HT-29 (cell line): ENCODE data around the gene BCAS3. TPM values are rescaled to one million over a fixed set of nuclear protein-coding genes. Genes with fewer than 3 reads are reported as not detected.
"Not testable (repeated sequence)": the region's sequence is repeated elsewhere in the genome, so short reads cannot be mapped to it uniquely, and the experiment has no call there.

ENCODE experiments used
- DNase-seq: peaks from one replicate; pipeline ENCODE4 v3.0.0-alpha.2; 2015; ENCODE audit warnings: low spot score
- total RNA-seq: library from RNA; depleted of rRNA; stranded (reverse); fragments of >200 nt; shearing (Covaris generic); gene quantifications from 2 replicates; pipeline ENCODE4 v1.2.3, GENCODE V29; 2014

The BCAS3 gene
- total RNA-seq, 1 experiment from 2014 or later = 10.2 TPM

DNA sequence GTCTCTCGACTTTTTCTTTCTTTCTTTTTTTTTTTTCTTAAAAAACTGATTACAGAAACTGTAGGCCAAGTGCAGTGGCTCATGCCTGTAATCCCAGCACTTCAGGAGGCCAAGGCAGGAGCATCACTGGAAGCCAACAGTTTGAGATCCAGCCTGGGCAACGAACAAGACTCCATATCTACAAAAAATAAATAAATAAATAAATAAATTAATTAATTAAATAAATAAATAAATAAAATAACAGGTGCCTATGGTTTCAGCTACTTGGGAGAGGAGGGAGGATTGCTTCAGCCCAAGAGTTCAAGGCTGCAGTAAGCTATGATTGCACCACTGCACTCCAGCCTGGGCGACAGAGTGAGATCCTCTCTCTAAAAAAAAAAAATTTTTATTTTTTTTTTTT lies 679.4 kb downstream of the BCAS3 start:
- not testable (repeated sequence) for DNase-seq

DNA sequence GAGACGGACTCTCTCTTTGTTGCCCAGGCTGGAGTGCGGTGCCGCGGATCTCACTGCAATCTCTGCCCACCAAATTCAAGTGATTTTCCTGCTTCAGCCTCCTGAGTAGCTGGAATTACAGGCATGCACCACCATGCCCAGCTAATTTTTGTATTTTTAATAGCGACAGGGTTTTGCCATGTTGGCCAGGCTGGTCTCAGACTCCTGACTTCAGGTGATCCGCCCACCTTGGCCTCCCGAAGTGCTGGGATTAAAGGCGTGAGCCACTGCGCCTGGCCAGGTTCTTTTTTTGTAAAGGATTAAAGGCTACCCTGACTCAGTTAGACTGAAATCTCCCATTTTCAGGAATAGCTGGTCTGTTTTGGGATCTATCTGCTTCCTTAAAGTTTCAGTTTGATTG lies 681.9 kb downstream of the BCAS3 start:
- DNase-seq = not testable (repeated sequence)

- no peak for DNase-seq
These were observed 682.8 kb downstream of the BCAS3 start for GRCh38 chr17:61360318-61360943.

DNA sequence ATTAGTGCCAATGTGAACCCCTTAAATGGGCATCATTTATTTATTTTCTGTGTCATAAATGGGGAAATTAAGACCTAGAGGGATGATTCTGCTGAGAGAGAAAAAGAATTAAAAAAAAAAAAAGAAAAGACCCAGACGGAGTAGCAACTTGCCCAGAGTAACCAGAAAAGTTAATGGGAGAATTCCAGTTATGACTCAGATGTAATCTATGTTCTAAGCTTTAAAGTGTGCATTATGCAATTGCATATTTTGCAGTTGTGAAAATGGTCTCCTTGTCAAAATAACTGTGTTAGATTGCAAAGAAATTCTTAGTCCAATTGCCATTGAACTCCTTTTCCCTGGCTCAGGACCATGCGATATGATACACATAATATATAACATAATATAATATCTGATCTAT lies 683.4 kb downstream of the BCAS3 start:
- no peak for DNase-seq

DNA sequence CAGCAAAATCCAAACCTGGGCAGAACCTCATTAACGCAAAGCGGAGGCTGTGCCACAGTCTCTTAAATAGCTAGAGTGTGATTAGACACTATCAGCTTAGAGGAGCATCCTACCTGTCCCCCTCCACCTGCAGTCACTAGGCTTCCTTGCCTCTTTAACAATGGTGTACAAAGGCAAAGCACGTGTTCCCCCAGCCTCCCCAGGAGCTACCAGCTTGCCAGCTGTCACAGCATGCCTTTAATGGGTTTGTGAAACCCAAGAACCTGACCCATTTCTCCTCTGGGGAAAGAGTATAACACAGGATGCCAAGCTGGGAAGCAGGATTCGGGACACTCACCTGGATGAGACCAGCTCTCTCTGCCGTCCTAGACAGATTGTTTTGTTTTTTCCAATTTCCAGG lies 684.7 kb downstream of the BCAS3 start:
- no peak for DNase-seq

GRCh38 chr17:61362852-61363600 lies 685.4 kb downstream of the BCAS3 start:
- no peak for DNase-seq

GRCh38 chr17:61363601-61364462 lies 686.2 kb downstream of the BCAS3 start:
- no peak for DNase-seq

DNA sequence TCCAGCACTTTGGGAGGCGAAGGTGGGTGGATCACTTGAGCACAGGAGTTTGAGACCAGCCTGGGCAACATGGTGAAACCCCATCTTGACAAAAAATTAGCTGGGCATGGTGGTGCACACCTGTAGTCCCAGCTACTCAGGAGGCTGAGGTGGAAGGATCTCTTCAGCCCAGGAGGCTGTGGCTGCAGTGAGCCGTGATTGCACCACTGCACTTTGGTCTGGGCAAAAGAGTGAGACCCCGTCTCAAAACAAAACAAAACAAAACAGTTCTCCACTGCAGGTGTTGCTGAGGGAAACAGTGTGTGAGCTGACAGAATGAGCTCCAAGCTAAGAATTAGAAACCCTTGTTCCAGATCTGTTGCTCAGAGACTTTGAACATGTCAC lies 686.8 kb downstream of the BCAS3 start:
- DNase-seq = no peak

DNA sequence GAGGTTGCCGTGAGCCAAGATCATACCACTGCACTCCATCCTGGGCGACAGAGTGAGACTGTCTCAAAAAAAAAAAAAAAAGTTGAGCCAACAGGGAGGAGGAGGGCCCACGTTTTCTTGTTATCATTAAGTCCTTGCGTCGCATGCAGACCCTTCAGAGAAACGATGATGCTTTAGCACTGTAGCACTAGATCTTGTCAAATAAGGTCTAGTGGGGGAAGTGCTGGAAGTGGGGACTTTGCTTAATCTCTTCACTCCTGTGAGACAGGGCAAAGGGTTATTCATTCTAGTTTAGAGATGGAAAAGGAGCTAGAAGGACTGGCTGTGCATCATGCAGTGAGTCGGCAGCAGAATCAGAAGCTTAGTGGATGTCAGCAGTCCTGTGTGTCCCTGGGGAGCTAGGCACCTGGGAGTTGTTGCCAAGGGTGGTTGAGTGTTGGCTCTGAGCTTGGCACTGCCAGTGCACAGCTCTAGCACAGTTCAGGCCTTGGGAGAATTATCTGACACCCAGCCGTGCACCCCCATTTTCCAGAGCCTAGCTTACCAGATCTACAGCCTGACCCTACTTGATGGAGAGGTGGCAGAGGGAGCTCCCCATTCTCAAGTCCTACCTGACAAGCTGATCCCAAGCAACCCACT lies 688.5 kb downstream of the BCAS3 start:
- DNase-seq = no peak

GRCh38 chr17:61366715-61367413 lies 689.2 kb downstream of the BCAS3 start:
- DNase-seq = no peak

GRCh38 chr17:61368049-61368831 lies 690.6 kb downstream of the BCAS3 start:
- DNase-seq = no peak

DNA sequence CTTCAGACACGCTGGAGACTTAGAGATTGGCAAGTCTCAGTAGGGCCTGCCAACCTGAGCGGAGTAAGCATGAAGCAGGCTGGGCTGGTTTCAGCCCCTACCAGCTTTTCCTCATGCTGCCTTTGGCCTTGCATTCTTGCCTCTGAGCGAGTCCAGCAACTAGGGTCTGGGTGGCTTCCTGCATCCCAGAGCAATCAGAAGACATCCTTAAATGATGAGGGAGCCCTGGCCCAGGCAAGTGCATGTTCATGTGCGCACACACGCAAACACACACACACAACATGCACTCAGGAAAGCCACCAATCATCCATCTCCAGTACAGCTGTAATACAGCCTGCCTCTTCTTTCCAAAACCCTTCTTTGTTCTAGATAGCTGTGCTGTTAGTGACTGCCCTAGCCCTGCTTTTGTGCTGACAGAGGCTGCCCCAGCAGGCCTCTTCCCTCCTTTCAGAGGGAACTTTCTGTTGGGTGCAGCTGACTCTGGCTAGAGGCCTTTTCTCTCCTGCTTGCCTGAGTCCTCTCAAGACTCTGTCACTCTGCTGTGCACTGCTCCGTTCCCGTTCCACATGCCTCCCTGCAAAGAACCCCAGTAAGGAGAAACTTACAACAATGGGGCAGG lies 691.3 kb downstream of the BCAS3 start:
- no peak for DNase-seq

GRCh38 chr17:61369751-61370150 lies 692.1 kb downstream of the BCAS3 start:
- DNase-seq = no peak

GRCh38 chr17:61371179-61371578 lies 693.5 kb downstream of the BCAS3 start:
- DNase-seq = no peak

DNA sequence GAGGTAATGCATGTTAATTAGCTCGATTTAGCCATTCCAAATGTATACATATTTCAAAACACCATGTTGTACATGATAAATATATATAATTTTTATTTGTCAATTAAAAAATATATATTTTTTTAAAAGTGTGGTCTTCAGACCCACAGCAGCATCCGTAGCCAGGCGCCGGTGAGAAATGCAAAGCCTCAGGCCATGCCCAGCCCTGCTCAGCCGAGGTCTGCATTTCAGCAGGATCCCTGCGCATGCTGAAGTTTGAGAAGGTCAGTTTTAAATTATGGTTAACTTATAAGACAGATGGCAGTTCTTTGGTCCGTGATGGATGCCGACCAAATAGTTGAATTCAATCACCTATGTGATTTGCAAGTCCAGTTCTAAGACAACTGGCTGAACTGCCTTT lies 694.0 kb downstream of the BCAS3 start:
- no peak for DNase-seq

DNA sequence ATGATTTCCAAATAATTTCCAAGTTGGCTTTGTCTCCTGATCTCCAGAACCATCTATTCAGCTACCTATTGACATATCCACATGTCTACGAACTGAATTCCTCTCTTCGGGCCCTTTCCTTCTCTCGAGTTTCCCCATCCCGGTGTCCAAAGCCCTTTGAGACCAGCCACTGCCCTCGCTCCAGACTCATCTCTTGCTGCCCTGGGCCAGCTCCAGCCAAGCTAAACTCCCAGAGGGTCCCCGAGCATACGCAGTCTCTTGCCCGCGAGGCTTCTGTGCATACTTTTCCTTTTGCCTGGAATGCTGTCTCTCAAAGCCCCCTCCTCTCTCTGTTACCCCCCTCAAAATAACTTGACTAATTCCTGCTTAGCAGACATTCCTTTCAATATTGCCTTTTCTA lies 694.8 kb downstream of the BCAS3 start:
- DNase-seq = no peak

- DNase-seq = no peak
These were observed 699.5 kb downstream of the BCAS3 start for GRCh38 chr17:61376931-61377838.

DNA sequence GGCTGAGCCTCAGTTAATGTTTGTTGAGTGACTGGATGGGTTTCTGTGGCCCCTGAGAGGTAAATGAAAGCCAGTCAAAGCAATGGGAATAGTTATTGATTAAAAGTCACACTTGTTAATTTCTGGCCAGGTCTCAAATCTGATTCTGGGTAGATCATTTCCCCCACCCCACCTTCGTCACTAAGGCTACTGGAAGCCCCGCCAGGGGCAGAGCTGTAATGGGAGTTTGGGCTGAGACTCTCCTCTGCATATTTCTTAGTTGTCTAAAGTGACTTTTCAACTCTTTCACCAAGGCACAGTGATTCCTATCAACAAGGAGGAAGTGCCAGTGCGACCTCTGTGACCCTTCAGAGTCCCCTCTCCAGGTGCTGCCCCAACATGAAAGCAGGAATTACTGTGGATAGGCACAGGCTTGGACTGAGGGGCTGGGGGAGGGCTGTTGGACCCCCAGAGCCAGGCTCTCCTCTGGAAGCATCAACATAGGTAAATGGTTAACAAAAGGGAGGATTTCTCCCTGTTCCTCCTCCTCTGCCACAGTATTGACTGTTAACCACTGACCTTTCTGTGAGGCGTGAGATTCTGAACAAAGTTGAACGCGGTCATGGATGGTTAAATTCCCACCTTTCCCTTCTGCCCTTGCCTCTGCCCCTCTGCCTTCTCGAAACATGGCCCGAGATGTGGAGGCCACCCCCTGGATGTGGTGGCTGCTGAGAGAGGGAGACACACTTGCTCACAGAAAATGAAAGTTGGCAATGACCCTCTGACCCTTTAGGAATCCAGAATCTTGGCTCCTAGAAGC lies 701.2 kb downstream of the BCAS3 start:
- DNase-seq = no peak
